B cell (primary cell): ENCODE results near the gene MRPS2.

Experiments
- EZH2 ChIP-seq: IDR thresholded peaks from 2 replicates; pipeline ENCODE4 v1.6.1; 2012; ENCODE audit warnings: borderline replicate concordance, low read depth, mild to moderate bottlenecking, moderate library complexity, low read length; ENCODE audit not compliant: insufficient read depth, poor library complexity, severe bottlenecking
- TF ChIP-seq, protein P1 (sequence below): fragments of 200-600 bp; IDR thresholded peaks from one replicate; pipeline ENCODE4 v1.8.0; 2022; ENCODE audit warnings: antibody characterized with exemption, mild to moderate bottlenecking

DNA sequence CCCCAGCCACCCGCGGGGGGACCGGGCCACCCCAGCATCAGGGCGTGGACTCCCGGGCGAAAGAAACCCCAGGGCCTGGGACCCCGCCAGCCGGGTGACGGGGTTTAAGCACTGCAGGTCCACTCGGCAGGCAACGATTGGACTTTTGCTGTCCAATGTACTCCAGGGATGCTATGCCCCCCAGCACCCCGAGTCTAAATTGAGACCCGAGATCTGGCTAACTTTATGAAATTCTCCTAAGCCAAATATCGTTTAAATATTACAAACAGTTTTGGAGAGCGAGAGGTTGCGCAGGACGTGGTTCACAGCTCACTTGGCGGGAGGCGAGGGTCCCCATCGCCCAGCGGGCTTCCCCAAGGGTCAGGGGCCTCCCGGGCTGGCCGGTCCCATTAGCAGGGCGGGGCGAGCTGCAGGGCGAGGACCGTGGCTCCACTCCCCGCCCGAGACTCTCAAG, 384 bp upstream of the MRPS2 start:
- TF ChIP-seq, protein P1, sequence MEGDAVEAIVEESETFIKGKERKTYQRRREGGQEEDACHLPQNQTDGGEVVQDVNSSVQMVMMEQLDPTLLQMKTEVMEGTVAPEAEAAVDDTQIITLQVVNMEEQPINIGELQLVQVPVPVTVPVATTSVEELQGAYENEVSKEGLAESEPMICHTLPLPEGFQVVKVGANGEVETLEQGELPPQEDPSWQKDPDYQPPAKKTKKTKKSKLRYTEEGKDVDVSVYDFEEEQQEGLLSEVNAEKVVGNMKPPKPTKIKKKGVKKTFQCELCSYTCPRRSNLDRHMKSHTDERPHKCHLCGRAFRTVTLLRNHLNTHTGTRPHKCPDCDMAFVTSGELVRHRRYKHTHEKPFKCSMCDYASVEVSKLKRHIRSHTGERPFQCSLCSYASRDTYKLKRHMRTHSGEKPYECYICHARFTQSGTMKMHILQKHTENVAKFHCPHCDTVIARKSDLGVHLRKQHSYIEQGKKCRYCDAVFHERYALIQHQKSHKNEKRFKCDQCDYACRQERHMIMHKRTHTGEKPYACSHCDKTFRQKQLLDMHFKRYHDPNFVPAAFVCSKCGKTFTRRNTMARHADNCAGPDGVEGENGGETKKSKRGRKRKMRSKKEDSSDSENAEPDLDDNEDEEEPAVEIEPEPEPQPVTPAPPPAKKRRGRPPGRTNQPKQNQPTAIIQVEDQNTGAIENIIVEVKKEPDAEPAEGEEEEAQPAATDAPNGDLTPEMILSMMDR, result no peak
- TF ChIP-seq EZH2, result no peak
